IPS-NIHi7 (cell line): Measurements from ENCODE around the gene DDX51.

Experiments
- DNase-seq: peaks from one replicate; pipeline ENCODE4 v3.0.0; 2012; ENCODE audit warnings: mixed read lengths; ENCODE audit errors: extremely low spot score

The DDX51 gene

DNA sequence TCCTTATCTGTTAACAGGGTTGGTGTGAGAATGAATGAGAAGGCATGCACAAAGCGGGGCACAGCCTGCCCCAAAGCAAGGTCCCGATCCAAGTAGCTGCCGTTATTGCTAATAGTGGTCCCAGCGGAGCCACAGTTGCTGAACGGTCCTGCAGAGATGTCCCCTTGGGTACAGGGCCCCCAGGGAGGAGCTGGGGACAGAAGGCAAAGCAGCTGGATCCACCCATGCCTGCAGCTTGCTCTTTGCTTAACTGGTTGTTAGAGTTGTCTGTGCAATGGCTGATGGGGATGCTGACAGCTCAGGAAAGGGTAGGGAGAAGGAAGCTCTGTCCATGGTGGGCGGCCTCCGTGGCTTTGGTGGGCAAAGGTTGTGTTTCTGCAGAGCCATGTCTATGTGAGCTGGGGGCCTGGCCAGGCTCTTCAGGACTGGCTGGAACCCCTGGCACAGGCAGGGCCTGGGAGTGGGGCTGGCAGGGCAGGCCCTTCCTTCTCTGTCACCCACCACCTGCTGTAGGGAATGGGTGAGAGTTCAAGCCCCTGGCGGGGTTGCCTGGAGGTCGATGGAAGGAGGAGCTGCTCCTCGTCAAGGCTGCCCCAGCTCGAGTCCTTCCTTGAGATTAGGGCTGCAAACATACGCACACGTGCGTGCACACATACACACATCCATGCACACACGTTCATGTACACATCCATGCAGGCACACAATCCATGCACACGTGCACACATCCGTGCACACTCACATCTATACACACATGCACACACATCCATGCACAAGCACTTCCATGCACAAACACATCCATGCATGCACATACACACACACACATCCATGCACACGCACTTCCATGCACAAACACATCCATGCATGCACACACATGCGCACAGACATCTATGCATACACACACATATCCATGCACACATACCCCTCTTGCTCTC is 35.6 kb upstream of the DDX51 start:
- DNase-seq = no peak

DNA sequence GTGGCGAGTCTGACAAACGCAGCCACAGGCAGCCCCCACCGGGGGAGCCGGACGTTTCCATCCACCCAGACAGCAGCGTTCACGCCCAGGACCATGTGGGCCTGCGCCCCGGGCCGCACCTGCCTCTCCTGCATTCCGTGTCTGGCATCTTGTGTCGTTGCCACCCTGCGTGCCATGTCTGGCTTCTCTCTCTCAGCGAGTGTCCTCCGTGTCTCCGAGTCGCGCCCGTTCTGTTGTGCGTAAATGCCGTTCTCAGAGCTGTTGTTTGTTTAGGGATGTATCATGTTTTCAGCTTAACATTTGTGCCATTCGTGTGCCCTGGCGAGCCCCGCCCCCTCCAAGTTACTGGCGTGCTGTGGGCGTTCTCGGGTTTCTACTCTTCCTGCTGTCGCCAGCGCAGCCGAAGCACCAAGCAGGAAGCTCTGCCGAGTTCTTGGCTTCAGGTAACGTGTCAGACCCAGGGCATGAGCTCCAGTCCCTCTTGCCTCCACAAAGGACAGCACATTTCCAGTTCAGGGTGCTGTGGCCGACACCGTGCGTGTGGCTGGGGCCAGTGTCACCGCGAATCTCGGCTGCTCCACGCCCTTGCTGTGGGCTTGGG is 34.8 kb upstream of the DDX51 start:
- DNase-seq = no peak

- DNase-seq = no peak
Measured at GRCh38 chr12:132178316-132178715, 34.2 kb upstream of the DDX51 start.

DNA sequence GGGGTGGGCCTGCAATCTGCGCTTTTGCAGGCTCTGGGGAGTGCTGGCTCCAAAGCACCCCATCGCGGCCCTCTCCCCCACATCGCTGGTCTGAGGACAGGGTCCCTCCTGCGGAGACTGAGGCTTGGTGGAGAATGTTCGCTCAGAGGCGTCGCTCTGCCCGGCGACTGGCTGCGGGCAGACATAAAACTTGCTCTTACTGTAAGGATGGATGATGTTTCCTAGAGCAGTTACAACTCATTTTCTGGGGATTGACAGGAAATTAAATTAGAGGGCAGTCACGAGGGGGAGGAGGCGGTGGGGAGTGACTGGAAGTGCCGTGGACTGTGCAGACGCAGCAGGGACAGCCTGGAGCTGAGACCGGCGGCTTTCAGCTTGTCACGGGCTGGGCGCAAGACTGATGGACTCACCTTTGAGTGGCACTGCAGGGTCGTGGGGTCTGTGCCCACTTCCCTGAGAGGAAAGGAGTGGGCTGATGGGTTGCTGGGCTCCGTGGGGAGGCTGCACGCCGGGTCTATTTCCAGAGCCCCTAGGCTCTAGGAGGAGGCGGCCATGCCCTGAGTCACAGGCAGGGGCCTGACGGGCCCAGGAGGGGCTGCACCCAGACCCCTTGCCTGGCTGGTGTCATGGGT is 32.9 kb upstream of the DDX51 start:
- DNase-seq = no peak

- DNase-seq = no peak
Measured at GRCh38 chr12:132176385-132176919, 32.3 kb upstream of the DDX51 start.

DNA sequence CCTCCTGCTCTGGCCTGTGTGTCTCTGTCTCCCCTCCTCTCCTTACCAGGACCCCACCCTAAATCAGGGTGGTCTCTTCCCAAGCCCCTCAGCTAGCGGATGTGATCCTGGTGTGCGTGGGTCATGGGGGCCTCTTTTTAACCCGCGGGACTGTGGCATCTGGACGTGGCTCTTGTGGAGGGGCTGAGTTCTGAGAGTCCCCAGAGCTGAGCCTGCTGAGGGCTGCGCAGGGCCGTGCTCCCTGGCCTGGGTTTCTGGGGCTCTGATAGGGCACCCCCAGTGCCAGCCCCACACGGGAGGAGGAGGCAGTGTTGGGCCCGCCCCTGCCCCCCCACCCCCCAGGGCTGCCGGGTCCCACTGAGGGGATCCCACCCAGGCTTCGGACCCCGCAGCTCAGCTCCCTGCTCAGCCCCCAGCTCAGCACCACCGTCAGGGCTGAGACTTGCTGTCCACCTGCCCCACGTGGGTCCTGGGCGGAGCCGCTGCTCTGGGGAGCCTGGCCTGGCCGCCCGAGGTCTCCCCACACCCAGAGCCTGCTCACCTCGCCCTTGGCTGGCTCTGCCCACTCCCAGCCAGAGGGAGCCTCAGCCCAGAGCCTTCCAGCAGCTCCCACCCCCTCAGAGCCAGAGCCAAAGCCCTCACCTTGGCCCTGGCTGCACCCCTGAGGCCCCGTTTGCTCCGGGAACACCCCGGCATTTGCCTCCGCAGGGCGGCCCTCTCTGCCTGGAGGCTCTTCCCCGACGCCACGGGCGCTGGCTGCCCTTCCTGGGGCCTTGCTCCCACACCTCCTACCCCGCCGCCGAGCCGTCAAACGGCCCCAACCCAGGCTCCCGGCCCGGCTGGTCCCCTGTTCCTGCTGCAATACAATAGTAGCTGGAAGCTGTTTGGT is 31.6 kb upstream of the DDX51 start:
- DNase-seq = no peak

- no peak for DNase-seq
Measured at GRCh38 chr12:132174839-132175490, 30.8 kb upstream of the DDX51 start.

- no peak for DNase-seq
Measured at GRCh38 chr12:132174015-132174838, 30.1 kb upstream of the DDX51 start.

GRCh38 chr12:132173135-132174014 is 29.3 kb upstream of the DDX51 start:
- no peak for DNase-seq

- no peak for DNase-seq
Measured at GRCh38 chr12:132172619-132173018, 28.5 kb upstream of the DDX51 start.

DNA sequence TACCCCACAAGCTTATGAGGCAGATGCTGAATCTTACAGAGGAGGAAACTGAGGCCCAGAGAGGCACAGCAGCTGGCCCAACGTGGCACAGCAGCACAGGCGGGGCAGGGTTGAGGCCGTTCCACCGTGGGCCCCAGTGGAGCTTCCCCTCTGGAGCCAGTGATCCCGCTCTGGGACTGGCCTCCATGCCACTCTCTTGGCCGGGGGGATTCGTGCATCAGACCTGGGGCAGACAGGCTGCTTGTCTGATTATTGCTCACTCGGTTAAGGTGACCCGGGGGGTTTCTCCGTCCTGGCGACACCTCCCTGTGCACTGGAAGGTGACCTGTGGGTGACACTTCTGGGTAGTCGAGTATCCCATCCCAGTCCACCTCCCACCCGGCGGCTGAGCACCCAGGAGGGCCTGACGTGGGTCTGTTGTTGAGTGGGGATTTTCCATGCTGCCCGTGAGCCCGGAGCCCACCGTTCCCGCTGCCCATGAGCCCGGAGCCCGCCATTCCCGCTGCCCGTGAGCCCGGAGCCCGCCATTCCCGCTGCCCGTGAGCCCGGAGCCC is 27.9 kb upstream of the DDX51 start:
- no peak for DNase-seq

DNA sequence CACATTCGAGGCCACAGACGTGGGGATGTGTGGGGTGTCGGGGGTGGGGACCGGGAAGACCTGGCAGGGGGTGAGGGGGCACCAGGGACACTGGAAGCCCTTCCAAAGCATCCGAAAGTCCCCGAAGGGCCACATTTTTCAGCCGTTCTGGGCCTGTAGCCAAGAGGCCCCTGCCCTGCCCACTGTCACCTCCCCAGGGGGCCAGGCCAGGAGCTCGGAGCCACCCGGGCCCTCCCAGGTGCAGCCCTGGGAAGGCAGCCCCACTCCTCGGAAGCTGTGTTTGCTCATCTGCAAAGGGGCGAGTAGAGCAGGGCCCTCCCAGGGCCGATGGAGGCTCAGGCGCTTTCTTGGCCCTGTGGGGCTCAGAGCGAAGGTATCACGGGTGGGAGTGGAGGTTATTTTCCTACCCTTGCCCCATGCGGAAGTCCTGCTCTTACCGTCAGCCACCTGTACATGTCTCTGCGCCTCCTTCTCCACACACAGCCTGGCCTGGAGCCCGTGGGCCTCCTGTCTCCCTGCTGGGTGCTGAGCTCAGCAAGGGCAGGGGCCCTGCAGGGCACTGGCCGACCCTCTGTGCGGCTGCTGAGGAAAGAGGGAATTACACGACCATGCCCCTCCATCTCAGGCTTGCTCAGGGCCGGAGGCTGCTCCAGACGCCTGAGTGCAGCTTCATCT is 27.3 kb upstream of the DDX51 start:
- no peak for DNase-seq

DNA sequence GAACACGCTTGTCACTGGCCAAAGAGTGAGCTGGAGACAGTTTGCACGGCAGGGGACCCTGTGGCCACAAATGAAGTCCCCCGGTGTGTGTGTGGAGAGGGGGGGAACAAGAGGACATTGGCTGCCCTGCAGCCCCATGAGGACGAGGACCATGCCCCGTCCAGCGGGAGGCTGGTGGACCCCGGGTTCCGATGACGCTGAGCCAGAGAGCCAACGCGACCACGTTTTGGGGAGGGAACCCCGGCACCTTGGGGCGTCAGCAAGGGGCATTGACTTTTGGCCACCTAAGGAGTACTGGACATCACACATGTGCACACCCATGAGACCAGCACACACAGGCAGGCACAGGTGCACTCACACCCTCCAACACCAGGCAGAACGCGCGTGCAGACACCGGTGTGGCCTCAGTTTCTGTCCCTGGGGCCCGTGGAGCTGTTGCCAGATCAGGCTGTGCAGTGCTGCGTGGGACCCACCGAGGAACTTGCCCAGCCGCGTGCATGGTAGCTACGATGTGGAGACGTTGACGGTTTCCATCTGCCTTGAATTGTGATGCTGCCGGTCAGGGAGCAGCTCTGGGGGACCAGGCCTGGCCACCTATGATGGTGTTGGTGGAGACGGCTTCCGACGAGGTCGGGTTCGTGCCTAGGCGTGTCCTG is 26.6 kb upstream of the DDX51 start:
- no peak for DNase-seq

GRCh38 chr12:132170094-132170636 is 26.0 kb upstream of the DDX51 start:
- no peak for DNase-seq

GRCh38 chr12:132169376-132169775 is 25.3 kb upstream of the DDX51 start:
- DNase-seq = no peak

DNA sequence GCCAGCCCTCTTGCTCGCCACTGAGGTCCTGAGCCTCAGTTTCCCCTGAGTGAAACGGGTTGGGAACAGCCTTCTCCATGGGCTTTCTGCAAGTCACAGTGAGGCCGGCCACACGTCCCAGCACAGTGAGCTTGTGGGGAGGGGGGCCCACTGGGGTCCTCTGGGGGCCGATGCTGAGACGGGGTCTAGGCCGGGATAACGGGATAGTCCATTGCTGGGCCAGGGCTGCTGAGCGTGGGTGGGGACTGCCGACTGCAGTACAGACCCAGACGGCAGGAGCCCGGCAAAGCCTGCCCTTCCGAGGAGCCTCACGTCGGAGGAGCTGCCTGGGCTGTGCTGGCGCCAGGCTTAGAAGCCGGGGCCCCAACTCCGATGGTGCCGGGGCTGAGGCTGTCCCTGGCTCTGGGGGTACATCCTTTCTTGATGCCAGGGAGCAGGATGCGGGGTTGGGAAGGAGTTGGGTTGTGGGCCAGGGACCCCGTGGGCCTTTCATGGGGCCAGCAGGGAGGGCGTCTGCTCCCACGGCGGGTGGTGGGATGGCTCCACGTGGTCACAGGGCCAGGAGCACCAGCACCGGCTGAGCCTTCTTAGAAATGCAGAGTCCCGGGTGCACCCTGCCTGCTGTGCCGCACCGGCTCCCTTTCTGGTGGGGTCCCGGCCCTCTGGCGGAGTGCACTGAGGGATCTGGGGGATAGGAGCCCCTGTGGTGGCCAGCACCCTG is 24.4 kb upstream of the DDX51 start:
- no peak for DNase-seq
